Spleen (tissue), 7 donors: ENCODE measurements around the gene ZNF775.

ENCODE experiments used
- POLR2A ChIP-seq, 3 donors: fragments of 450-650 bp; IDR thresholded peaks; one replicate each; pipeline ENCODE4 v1.5.1; 2017; ENCODE audit warnings: antibody characterized with exemption in 3 of 3, mild to moderate bottlenecking in 1 of 3
- POLR2AphosphoS5 ChIP-seq, 3 donors: sonication (generic); formaldehyde crosslinking; IDR thresholded peaks; one replicate each; pipeline ENCODE4 v1.5.1; 2017; ENCODE audit warnings: antibody characterized with exemption in 3 of 3
- TF ChIP-seq, protein P1 (sequence below), 11 experiments: fragments of 200-600 bp in 7 of 11; fragments of 450-650 bp in 4 of 11; sonication (generic) in 4 of 11; IDR thresholded peaks in 8 of 11; conservative IDR thresholded peaks in 3 of 11; 1 replicate in 7 of 11; 2 replicates in 4 of 11; pipeline versions ENCODE4 v1.4.0 to v1.8.0; 2016 to 2021; ENCODE audit warnings: antibody characterized with exemption in 11 of 11, inconsistent platforms in 4 of 11, mild to moderate bottlenecking in 1 of 11
- donor health status: DM: no; HTN: no; CAD: no; lungs with moderate emphysema.
- donor health status: DM: no; HTN: no; CAD: no.
- donor health status: DM: no; HTN: no; CAD: no.

DNA sequence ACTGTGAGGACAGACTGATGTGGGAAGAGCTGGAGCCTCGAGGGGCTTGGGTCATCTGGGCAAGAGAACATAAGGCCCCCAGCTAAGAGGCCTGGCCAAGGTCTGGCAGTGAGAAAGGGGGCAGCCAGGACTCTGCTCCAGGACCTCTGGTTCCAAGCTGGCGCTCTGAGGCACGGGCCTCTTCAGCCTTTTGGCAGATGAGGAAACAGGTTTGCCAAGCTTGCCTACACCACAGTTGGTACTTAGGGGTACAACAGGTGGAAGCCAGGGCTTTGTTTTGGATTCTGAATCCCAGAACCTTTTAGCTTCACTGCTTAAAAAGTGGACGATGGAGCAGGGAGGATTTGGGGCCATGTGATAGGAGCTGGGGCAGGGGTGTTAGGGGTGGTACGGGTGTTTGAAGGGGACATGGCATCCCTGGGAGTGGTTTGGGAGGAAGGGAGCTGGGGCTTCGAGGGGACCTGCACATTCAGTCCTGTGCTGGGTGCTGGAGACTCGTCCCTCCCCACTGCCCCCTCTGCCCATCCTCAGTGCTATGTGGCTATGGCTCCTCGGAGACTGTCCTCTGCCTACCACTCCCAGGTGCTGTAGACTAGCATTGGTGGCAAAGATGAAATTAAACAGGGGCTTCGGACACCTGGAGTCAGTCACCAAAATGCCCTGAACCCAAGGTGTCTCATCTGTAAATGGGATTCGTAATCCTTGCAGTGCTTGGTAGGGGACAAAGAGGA, 30.3 kb downstream of the ZNF775 start:
- TF ChIP-seq, protein P1, sequence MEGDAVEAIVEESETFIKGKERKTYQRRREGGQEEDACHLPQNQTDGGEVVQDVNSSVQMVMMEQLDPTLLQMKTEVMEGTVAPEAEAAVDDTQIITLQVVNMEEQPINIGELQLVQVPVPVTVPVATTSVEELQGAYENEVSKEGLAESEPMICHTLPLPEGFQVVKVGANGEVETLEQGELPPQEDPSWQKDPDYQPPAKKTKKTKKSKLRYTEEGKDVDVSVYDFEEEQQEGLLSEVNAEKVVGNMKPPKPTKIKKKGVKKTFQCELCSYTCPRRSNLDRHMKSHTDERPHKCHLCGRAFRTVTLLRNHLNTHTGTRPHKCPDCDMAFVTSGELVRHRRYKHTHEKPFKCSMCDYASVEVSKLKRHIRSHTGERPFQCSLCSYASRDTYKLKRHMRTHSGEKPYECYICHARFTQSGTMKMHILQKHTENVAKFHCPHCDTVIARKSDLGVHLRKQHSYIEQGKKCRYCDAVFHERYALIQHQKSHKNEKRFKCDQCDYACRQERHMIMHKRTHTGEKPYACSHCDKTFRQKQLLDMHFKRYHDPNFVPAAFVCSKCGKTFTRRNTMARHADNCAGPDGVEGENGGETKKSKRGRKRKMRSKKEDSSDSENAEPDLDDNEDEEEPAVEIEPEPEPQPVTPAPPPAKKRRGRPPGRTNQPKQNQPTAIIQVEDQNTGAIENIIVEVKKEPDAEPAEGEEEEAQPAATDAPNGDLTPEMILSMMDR (IDR thresholded peaks at IDR 0.05 in 8 of 11, conservative IDR thresholded peaks at IDR 0.05 in 3 of 11) = no peak
- TF ChIP-seq POLR2AphosphoS5 (IDR thresholded peaks at IDR 0.05) (no peak), POLR2A (IDR thresholded peaks at IDR 0.05) (no peak)
